GM13976 (cell line): ENCODE data around the gene SIMC1.

Source experiments
- DNase-seq: peaks from one replicate; pipeline ENCODE4 v3.0.0; 2012; ENCODE audit warnings: low spot score
- in situ Hi-C: fragments of 300-500 bp; cut with MboI; formaldehyde crosslinking; loops from one replicate; pipeline ENCODE4 v1.12.0; 2022; ENCODE audit warnings: low sequenced_read_pairs, mixed read lengths, inconsistent platforms; ENCODE audit not compliant: unreplicated experiment
- TF ChIP-seq, protein P1 (sequence below): IDR thresholded peaks from 2 replicates; pipeline ENCODE4 v1.5.1; 2012; ENCODE audit warnings: borderline replicate concordance, mild to moderate bottlenecking; ENCODE audit not compliant: insufficient read depth; ENCODE audit errors: extremely low read depth, missing control alignments, control extremely low read depth

Gene SIMC1

DNA sequence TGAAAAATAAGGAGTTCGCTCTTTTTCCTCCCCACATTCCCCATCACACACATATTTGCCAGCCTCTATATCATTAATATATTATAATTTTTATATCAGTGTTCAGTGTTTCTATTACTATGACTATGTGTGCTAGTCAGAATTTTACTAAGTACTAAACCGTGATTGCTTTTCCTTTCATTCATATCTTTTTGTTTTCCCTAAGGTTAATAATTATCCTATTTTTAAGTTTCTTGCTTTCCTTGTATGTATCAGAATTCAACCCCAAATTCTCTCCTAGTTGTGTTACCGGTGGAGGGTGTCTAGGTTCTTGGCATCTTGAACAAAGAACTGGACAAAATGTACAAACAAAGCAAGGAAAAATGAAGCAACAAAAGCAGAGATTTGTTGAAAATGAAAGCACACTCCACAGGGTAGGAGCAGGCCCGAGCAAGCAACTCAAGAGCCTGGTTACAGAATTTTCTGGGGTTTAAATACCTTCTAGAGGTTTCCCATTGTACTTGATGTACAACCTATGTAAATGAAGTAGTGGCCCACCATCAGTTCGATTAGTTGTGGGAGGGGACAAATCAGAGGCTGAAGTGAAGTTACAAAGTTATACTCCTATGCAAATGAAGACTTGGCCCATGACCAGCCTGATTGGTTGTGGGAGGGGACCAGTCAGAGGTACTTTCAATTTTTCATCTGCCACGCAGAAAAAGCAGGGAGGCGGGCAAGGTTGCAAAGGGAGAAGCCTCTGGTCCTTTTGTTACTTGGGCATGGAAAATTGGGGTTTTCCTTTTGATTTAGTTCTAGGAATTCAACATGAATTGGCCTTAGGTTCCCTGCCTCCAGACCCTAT is 79.5 kb downstream of the SIMC1 start:
- DNase-seq: no peak
- TF ChIP-seq, protein P1, sequence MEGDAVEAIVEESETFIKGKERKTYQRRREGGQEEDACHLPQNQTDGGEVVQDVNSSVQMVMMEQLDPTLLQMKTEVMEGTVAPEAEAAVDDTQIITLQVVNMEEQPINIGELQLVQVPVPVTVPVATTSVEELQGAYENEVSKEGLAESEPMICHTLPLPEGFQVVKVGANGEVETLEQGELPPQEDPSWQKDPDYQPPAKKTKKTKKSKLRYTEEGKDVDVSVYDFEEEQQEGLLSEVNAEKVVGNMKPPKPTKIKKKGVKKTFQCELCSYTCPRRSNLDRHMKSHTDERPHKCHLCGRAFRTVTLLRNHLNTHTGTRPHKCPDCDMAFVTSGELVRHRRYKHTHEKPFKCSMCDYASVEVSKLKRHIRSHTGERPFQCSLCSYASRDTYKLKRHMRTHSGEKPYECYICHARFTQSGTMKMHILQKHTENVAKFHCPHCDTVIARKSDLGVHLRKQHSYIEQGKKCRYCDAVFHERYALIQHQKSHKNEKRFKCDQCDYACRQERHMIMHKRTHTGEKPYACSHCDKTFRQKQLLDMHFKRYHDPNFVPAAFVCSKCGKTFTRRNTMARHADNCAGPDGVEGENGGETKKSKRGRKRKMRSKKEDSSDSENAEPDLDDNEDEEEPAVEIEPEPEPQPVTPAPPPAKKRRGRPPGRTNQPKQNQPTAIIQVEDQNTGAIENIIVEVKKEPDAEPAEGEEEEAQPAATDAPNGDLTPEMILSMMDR: no peak
- in situ Hi-C loops: no loop called here

DNA sequence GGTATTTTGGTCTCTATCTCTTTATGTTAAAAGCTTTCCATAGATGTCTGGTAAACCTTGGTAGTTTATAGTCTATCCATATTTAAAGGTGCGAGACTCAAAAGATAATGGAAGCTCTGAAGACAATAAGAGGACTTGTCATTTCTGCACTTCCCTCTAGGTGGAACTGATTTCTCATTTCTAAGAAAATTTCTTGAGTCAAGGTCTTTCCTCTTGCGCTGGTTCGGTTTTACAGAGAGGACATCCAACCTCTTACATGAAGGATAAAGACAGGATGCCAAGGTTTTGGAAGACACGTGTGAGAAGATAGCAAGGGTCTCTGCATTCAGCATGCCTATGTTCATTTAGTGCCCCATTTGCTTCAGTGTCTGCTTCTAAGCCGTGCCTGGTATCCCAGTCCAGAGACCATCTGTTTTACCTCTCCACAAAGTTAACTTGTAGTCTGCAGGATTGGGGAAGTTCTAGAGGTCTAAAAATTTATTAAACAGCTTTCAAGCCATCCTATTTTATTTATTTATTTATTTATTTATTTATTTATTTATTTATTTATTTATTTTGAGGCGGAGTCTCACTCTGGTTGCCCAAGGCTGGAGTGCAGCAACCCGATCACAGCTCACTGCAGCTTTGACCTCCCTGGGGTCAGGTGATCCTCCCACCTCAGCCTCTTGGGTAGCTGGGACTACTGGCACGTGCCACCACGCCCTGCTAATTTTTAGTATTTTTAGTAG is 81.8 kb downstream of the SIMC1 start:
- in situ Hi-C loops: no loop called here
- TF ChIP-seq, protein P1: no peak
- DNase-seq: no peak

- in situ Hi-C loops: no loop called here
- DNase-seq: no peak
- TF ChIP-seq, protein P1: no peak
Measured at GRCh38 chr5:176320577-176320976, 82.4 kb downstream of the SIMC1 start.

DNA sequence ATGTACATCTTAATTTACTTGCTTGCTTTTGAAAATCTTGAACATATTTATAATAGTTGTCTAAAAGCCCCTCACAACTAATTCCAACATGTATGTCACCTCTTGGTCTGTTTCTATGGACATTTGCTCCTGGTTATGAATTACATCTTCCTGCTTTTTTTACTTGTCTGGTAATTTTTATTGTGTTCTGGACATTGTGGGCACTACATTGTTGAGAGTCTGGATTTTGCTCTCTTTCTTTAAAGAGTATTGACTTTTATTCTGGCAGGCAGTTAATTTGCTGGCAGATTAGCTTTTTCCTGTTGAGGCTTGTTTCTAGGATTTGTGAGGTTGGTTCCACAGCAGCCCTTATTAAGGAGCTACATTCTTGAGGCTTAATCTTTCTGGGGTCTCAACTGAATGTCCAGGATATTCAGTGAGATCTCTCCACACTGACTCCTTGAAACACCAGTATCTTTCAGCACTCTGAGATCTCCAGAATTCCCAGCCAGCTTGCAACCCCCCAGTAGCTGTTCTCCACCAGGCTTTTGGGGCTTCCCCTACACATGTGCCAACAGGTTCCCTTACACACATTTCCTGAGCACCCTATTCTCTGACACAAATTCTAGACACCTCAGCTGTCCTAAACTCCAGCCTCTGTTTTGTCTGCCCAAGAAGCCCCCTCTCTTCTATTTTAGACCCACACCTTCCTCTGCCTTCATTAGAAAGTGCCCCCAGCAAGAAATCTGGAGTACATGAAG is 96.0 kb downstream of the SIMC1 start:
- in situ Hi-C loops: no loop called here
- no peak for DNase-seq
- TF ChIP-seq, protein P1: no peak

DNA sequence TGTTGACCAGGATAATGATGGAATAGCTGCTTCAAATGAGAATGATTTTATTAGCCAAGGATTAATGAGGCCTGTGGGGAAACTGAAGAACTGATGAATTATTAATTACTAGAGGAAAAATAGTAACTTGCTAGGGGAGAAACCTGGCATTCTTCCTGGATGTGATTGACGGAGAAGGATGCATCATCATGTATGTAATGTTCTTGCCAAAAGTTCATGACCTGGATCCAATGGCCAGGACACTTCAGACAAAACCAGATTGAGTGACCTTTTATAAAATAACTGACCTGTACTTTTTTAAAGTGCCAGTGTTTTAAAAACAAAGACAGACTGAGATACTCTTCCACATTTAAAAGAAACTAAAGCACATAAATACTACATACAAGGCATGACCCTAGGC is 99.7 kb downstream of the SIMC1 start:
- in situ Hi-C loops: no loop called here

DNA sequence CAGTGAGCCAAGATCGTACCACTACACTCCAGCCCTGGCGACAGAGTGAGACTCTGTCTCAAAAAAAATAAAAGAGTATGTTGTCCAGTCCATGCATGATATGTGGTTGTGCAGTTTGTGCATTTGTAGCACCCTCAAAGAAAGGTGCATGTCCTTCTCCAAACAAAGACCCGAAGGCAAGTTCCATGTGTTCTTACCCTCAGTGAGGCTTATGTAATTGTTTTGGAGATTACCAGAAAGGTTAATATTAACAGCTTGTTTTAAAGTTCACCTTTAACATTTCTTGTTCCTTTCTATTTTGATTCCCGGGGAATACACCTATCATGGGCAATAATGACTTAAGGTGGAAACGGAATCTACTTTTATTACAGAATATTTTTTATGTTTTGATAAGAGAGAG is 101.1 kb downstream of the SIMC1 start:
- DNase-seq: no peak
- in situ Hi-C loops: no loop called here
- TF ChIP-seq, protein P1: no peak

More for the DNA sequence above, 99.7 kb downstream of the SIMC1 start:
- TF ChIP-seq, protein P1: no peak
- DNase-seq: no peak
